ENCODE measurements around the gene EIF4EBP2. TPM values are rescaled to one million over a fixed set of nuclear protein-coding genes. Genes with fewer than 3 reads are reported as not detected.

Gene EIF4EBP2
- total RNA-seq, 1 donor from 2014 or later = 59.2 TPM

DNA sequence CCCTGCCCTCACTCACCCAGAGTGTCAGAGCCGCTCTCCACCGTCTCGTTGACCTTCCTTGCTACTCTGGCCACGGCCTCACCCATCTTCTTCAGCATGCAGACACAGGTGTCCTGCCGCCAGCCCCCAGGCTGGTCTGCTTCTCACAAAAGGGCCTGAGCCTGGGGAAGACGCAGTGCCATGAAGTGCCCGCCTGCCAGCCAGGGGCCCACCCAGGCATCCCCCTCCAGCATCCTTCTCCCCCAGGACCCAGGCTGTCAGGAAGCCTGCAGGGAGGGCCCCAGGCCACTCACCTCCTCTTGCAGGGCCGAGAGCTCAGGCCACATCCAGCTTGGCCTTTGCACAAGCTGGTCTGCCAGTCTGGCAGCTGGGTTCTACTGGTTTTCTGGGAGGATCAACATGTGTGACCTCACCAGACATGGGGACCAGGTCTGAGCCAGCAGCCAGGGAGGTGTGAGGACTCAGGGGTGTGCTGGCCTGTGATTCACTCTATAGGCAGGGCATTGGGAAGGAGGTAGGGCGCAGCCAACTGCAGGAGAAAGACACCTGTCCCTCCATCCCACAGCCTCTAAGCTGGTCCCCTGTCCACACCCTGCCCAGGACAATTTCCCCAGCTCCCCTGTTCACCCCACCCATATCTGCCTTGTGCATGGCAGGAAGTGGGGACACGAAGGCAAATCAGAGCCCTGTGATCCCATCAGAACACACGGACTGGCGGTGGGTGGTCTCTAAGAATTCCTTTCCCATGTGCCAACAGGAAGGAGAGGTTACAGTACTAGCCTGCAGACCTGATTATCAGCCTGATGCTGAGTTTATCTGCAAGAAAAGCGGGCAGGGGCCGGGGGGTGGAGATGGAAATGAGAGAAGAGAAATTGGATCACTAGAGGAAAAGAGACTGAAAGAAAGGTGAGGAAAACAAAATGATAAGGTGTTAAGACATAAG lies 27.2 kb upstream of the EIF4EBP2 start:
- ATAC-seq (no peak), DNase-seq (ENCODE audit: low spot score) (no peak)

DNA sequence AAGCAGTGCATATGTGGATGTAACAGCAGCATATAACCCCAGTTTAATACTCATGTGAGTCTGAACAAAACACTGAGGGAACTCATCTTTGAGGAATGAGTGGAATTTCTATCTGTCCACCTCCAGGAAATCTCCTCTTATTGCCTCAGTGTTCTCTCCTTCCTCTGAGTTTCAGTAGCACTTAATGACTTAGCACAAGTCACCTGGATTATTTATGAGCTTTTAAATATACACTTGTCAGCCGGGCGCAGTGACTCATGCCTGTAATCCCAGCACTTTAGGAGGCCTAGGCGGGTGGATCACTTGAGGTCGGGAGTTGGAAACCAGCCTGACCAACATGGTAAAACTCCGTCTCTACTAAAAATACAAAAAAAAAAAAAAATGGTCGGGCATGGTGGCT lies 25.8 kb upstream of the EIF4EBP2 start:
- DNase-seq (ENCODE audit: low spot score) (no peak), ATAC-seq (no peak)

DNA sequence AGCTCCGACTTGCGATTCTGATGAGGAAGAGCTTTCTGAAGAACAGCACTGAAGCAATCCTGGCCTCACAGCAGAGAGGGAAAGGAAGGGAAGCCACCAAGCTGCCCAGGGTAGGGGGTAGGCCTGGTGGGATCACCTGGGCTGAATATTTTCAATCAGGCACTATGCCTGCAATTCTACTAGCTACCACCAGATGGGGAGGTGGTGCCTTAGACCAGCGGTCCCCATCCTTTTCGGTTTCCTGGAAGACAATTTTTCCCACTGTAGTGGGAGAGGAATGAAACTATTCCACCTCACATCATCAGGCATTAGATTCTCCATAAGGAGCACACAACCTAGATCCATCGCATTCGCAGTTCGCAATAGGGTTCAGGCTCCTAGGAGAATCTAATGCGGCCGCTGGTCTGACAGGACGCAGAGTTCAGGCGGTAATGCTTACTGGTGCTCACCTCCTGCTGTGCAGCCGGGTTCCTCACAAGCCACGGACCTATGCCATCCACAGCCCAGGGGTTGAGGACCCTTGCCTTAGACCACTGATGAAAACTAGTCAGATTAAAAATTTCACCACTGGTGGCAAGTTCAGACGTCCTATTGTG lies 24.3 kb upstream of the EIF4EBP2 start:
- no peak for ATAC-seq
- no peak for DNase-seq (ENCODE audit: low spot score)

DNA sequence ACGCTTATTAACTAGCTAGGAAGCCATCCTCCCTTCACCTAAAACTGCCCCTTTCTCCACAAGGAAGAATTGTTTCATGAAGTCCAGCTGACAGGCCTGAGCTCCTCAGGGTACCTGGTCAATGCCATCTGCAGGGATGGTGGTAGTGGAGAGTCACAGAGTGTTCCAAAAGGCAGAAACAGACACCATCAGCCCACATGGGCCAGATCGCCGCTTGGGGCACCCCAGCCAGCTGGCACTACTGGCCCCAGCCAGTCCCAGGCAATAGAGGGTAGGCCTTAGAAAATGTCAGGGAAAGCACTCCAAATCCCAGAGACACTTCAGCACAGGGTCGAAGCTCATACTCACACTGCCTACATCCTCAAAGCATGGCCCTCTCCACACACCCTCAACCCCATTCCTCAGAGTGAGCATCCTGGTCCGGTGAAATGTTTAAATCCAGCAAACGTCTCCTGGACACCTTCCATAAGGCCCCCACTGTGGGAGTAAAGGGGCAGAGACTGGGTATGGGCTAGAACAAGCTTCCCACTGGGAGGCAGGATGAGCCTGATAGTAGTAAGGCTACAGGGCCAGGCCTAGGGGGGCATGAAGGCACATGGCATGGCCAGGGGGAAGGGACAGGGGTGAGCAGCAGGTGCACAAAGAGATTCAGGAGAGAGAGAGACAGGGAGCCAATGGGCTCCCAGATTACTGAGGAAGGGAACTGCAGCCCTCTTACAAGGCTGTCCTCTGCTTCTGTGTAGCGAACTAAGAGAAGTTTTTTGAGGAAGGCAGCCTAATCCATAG lies 23.4 kb upstream of the EIF4EBP2 start:
- no peak for DNase-seq (ENCODE audit: low spot score)
- ATAC-seq = no peak

DNA sequence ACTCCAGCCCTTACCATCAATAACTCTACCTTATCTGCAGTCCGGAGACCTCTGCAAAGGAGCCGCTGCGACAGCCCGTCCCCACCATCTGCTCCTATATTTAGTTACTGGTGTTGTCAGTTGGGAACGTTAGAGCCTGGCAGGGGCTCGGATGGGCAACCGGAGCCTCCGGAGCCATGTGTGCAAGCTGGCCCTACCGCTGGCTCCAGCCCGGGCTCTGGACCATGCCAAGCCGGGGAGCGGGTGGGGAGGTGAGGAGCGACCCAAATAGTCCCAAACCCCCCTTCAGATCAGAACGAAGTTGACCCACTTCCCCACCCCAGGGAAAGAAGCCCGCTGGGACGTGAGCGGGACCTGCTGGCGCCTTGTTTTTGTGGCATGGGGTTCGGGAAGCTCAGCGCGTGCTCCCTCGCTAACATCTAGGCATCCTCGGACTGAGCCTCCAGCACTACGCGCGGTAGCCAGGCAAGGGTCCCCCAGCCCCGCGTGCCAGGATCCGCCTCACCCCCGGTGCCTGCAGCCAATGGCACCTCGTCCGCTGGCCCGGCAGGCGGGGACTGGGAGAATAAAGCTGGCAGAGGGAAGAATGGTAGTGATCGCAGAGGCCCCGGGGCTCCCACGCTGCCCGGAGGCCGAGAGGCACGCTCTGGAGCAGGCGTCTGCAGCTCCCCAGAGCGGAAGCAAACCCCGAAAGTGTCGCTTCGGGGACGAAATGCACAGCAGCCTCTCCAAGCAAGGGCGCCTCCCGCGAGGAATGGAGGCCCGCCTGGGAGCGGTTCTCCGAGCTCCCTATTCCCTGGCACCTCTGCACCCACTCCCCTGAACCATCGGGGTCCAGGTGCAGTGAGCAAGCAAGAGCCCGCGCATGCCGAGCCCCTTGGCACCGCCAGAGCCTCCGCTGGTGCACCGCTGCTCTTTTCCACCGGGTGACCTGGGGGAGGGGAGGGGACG lies 22.2 kb upstream of the EIF4EBP2 start:
- DNase-seq (ENCODE audit: low spot score) (peak; percentile 53), ATAC-seq (peak; percentile 55)

DNA sequence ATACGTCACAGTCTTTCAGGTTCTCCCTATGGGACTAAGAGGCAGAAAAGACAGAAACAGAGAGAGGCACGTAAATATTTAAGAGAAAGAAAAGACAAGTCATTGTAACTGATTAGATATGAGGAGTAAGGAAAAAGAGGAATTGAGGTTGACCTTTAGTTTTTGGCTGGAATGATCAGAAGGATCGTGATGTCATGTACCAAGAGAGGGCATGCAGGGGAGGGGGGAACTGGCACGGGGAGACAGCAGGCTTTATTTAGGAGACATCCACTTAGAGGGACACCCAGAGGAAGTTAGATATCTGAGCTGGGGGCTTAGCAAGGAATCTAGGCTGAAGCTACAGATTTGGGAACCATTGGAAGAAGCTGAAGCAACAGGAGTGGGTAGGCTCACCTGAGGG lies 12.3 kb upstream of the EIF4EBP2 start:
- ATAC-seq (no peak), DNase-seq (ENCODE audit: low spot score) (no peak)

DNA sequence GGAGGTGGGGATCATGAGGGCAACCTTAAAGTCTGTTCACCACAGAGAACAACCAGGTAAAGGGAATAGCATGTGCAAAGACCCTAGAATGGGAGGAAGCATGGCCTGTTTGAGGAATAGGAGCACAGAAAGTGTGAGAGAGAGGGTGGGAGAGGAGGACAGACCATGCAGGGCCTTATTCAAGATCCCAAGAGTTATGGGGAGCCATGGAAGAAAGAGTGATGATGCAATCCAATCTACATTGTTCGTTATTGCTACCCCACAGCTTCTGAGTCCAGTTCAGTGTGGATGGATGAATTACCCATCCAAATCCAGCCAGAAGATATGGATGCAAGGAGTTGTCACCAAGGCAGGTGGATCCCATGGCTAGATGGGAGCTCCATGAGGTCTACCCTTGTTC lies 7.8 kb upstream of the EIF4EBP2 start:
- no peak for ATAC-seq
- DNase-seq (ENCODE audit: low spot score) = no peak

DNA sequence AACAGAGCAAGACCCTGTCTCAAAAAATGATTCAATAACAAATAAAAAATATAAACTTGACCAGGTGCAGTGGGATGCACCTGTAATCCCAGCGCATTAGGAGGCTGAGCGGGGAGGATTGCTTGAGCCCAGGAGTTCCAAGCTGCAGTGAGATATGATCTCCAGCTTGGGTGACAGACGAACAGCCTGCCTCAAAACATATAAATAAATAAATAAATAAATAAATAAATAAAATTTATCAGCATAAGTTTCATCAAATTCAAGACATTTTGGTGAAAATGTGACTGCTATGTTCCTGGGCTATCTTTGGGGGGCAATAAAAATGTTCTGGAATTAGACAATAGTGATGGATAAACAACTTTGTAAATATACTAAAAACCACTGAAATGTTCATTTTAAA lies 4.8 kb upstream of the EIF4EBP2 start:
- ATAC-seq = no peak
- no peak for DNase-seq (ENCODE audit: low spot score)

DNA sequence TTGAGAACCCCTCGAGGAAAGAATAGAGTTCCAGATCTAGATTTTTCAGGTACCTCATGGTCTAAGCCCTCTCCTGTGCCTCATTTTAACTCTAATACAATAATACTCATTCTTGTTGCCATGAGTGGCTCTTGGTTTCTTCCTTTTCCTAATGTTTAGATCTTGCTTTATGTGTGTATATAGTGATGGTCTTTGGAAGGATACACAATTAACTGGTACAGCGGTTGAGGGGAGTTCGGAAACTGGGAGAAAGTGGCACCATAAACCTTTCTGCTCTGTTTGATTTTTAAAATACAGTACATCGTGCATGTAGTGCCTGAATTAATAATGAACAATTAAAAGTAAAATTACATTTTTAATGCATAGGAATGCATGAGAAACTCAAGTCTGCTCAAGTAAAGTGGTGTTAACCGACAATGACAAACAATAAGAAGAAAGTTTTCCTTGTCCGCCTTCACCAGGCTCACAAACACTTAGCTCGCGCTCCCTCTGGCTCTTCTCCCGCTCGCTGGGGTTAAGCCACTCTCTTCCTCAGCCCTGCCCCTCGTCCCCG lies 386 bp upstream of the EIF4EBP2 start:
- ATAC-seq (no peak), DNase-seq (ENCODE audit: low spot score) (no peak)

DNA sequence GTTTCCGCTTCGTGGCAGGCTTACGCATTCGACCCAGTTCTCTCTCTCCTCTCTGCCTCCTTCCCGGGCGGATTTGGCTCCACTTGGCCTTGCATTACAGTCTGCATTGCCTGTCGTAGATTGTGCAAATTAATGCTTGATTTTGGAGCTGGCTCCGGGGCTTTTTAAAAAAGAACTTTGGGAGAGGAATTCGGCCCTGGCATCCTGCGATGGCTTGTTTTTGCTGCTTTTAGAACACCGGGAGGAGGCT lies 767 bp downstream of the EIF4EBP2 start:
- ATAC-seq (peak; percentile 3), DNase-seq (ENCODE audit: low spot score) (no peak)

DNA sequence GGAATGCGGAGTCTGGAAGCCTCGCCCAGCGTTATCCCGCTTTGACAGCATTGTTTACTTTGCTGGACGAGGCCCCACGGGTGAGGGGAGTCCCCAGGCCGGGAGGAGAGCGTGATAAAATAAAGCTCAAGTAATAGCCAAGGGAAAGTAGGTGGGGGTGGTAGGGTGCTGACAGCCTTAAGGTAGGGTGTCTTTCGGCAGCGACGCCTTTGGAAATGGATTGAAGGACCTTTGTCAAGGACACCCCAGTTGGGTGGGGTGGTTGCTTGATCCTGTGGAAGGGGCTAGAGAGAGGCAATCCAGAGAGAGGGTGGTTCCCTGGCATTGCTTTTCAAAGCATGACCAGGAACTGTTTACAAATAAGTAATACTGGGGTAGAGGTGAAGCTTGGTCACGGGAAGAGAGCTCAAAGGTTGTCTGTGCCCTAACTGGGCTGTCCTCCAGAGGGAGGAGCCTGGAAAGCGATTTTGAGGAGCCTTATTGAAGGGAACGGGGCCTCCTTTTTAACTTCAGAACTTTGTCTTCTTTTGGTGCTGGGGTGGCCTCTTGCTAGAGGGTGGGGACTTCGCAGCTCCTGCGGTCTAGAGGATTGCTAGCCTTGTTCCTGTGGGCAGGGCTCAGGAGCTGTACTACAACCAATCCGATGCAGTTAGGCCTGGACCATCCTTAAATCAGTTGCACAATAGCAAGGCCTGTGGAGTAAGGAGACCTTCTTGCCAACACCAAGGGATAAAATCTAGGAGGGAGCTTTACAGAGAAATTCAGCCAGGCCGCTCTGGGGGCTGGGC lies 1.3 kb downstream of the EIF4EBP2 start:
- DNase-seq (ENCODE audit: low spot score) (peak; percentile 89), ATAC-seq (peak; percentile 73)

DNA sequence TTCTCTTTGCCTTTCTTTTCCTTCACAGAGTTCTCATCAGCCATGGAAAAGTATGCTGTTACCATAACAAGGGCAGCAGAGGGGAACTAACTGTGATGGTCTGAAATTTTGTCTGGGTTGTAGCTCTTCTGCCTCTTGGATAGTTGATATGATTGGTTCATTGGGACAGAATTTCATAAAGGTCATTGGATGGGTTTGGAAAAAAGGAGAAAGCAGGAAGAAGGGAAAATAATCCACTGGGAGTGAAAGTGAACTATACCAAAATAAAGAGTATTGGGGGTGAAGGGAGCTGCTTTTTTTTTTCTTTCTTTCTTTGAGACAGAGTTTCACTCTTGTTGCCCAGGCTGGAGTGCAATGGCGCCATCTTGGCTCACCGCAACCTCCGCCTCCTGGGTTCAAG lies 5.8 kb downstream of the EIF4EBP2 start:
- DNase-seq (ENCODE audit: low spot score) (no peak), ATAC-seq (no peak)

DNA sequence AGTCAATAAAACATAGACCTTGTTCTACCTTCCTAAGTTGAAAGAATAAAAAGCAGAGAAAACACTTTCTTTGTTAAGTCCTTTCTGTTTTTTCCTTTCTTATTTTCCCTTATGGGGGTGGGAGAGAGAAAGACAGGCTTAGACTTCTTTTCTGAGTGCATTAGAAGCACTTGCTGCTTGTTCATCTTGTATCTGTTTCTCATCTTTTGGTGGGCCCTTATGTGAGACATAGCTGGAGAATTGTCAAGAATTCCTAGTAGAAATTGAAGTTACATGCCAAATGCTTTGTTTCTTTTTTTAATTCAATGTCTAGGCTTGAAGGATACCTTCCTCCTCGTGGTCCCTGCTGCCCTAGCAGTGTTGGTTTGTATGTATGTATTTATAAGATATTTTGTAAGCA lies 6.7 kb downstream of the EIF4EBP2 start:
- DNase-seq (ENCODE audit: low spot score) (no peak), ATAC-seq (no peak)

DNA sequence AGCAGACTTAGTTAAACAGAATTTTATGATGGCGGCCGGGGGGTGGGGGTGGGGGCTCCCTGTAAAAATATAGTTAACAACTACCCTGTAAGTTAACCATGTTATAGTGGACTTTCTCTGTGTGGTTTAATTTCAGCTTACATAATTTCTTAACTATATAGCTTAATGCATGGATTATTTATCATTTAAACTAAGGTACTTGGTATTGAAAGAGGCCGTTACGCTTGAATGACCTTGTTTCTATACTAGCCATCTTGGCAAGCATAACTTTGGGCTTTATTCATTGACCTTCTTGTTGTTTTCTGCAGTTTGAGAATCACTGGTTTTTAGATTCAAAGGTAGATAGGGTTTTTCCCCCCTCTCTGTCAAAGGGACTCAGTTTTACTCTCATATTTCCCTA lies 8.4 kb downstream of the EIF4EBP2 start:
- ATAC-seq (no peak), DNase-seq (ENCODE audit: low spot score) (no peak)

DNA sequence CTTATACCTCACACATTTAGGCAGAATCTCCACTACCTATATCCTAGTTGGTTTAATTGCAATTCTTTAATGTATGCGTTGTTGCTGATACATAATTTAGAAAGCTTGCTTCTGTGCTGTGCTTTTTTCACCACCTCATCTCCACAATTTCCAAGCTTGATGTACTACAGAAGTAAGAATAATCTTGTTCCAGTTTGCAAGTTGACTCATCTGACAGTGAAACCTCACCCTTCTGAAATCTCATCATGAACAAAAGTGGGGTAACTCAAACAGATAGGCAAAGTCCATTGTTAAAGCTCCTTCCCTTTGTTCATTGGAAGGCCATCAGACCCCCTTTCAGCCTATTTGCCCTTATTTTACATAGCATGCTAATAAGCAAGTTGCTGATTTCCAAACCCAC lies 13.6 kb downstream of the EIF4EBP2 start:
- ATAC-seq (no peak), DNase-seq (ENCODE audit: low spot score) (no peak)

DNA sequence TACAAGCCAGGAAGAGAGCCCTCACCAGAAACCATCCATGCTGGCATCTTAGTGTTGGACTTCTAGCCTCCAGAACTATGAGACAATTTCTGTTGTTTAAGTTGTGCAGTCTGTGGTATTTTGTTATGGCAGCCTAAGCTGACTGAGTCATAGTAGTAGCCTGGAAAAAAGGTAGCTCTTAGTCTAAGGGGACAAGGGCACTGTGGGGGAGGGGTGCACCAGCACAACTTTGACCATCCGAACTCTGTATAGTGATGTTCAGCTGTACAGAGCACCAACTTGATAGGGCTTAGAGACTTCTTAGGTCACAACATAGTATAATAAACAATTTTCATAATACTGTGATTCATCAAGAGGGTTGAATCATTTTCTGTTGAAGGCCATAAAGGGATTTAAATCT lies 14.3 kb downstream of the EIF4EBP2 start:
- no peak for DNase-seq (ENCODE audit: low spot score)
- no peak for ATAC-seq

DNA sequence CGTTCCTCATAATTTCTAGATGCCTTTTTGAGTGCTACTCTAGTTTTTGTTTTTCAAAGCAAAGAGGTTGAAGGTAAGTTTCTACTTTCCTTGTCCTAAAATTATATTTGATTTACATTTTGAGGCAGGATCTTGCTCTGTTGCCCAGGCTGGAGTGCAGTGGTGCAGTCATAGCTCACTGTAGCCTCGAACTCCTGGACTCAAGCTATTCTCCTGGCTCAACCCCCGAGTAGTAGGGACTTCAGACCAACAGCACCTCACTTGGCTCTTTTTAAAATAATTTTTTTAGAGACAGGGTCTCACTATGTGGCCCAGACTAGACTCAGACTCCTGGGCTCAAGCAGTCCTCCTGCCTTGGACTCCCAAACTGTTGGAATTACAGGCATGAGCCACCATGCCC lies 14.8 kb downstream of the EIF4EBP2 start:
- DNase-seq (ENCODE audit: low spot score) = no peak

DNA sequence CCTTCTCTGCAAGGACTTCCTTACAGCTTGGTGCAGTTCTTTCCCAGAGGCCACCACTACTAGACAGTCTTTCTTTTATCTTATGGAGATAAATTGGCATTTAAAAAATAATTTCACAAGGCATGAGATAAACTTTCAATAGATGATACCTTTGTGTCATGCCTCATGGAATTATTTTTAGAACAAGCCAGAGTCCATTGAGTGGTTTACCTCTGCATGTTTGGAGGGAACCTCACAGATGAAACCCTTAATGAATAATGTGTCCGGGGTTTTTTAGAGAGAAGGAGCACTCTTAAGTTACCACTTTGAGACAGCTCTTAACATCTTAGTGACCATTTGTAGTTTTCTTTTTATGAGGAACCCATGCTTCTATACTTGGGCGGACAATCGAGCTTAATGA lies 20.4 kb downstream of the EIF4EBP2 start:
- DNase-seq (ENCODE audit: low spot score) (no peak), ATAC-seq (no peak)

More for the DNA sequence above, 14.8 kb downstream of the EIF4EBP2 start:
- no peak for ATAC-seq

DNA sequence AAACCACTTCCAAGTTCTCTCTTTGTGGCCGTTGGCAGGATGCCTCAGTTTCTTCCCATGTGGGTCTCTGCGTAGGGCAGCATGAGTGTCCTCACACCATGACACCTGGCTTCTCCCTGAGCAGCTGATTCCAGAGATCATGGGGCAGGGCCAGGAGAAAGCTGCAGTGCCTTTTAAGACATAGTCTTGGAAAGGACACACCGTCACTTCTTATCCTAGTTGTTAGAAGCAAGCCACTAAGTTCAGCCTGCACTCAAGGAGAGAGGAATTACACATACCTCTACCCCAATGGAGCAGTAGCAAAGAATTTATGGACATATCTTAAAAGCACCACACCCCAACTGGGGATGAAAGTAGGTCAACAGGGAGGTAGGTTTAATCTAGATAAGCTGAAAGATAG lies 21.2 kb downstream of the EIF4EBP2 start:
- no peak for ATAC-seq

DNA sequence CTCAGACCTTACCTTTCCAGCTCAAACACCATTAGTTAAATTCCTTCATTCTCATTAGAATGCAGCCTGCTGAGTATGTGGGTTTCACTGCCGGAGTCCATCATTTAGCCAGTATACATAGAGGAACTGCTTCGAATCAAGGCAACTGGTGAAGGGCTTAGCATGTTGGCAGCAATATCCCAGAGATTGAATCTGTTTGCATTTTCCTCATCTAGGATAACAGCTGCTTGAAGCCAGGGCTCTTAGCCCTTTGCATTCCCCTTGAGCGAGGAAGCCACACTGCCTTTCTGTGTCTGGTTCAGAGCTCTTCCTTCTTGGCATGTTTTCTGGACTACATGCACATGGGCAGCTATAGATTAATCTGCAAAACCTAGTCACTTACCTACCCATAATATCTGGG lies 22.9 kb downstream of the EIF4EBP2 start:
- DNase-seq (ENCODE audit: low spot score) (no peak), ATAC-seq (no peak)

More for the DNA sequence above, 21.2 kb downstream of the EIF4EBP2 start:
- peak; percentile 29 for DNase-seq (ENCODE audit: low spot score)

All from left lobe of liver (tissue), 2 donors.